Thyroid gland (tissue), 4 donors: ENCODE data around the gene MARVELD3. TPM values are rescaled to one million over a fixed set of nuclear protein-coding genes. Genes with fewer than 3 reads are reported as not detected.
"Not testable (repeated sequence)": the region's sequence is repeated elsewhere in the genome, so short reads cannot be mapped to it uniquely, and the experiment has no call there.

Source experiments
- DNase-seq, 2 donors: peaks; one replicate each; pipeline ENCODE4 v3.0.0-alpha.2; 2019
- H3K27ac ChIP-seq, 3 donors: fragments of 200-600 bp; sonication (generic); 1 replicate in 2 of 3; 2 replicates in 1 of 3; pipeline ENCODE4 v1.5.1; 2016 to 2019; ENCODE audit warnings: mild to moderate bottlenecking in 1 of 3, moderate library complexity in 1 of 3
- H3K27me3 ChIP-seq: fragments of 200-600 bp; sonication (generic); one replicate; pipeline ENCODE4 v1.5.1; 2019
- H3K36me3 ChIP-seq, 2 donors: fragments of 200-600 bp; sonication (generic); one replicate each; pipeline ENCODE4 v1.5.1; 2016 to 2019
- H3K4me1 ChIP-seq, 2 donors: fragments of 200-600 bp; sonication (generic); one replicate each; pipeline ENCODE4 v1.5.1; 2017 to 2019
- H3K4me3 ChIP-seq, 3 donors: fragments of 200-600 bp; sonication (generic); replicated peaks in 1 of 3; 1 replicate in 2 of 3; 2 replicates in 1 of 3; pipeline ENCODE4 v1.5.1; 2016; ENCODE audit warnings: mild to moderate bottlenecking in 1 of 3
- H3K9me3 ChIP-seq: fragments of 200-600 bp; sonication (generic); one replicate; pipeline ENCODE4 v1.5.1; 2017
- POLR2A ChIP-seq, 2 donors: fragments of 450-650 bp; IDR thresholded peaks; one replicate each; pipeline ENCODE4 v1.6.1; 2017; ENCODE audit warnings: antibody characterized with exemption in 2 of 2, mild to moderate bottlenecking in 2 of 2, moderate library complexity in 1 of 2
- WGBS, 2 donors: methylation state at CpG; one replicate each; pipeline ENCODE4 v1.1.5; 2017; 5-methylcytosine and 5-hydroxymethylcytosine counted together
- intact Hi-C: fragments of 100-400 bp; cut with DNase I; formaldehyde crosslinking; loops from one replicate; pipeline ENCODE4 v1.15.1; 2023
- total RNA-seq, 4 donors: library from RNA; depleted of rRNA; stranded (reverse); fragments of >200 nt; gene quantifications; one replicate each; pipeline ENCODE4 v1.2.3, GENCODE V29; 2016
- TF ChIP-seq, protein P1 (sequence below), 6 experiments: fragments of 200-600 bp in 3 of 6; fragments of 450-650 bp in 3 of 6; sonication (generic) in 3 of 6; IDR thresholded peaks; one replicate each; pipeline ENCODE4 v1.5.1; 2016 to 2019; ENCODE audit warnings: antibody characterized with exemption in 6 of 6, mild to moderate bottlenecking in 2 of 6, inconsistent platforms in 1 of 6, moderate library complexity in 1 of 6

Gene MARVELD3
- total RNA-seq, 4 donors from 2014 or later = 7.7 to 11.5 (median 9.9) TPM

DNA sequence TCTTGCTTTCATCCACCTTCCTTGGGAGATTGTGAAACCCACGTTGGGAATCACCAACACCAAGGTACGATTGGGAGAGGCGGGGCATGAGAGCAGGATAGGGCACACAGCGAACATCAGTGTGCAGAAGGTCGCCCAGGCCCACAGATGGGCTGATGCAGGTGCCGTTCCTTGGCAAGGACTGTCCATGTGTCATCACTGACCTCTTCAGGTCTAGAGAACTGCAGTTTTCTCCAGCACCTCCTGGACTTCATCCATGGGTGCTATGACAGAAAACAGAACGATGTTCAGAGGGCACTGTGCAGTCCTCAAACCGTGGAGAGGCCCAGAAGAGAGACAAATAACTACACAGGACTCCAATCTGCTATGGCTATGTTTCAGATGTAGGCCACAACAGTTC, 25.2 kb upstream of the MARVELD3 start:
- no peaks in the 10 kb centered on the region for H3K27me3 ChIP-seq
- H3K36me3 ChIP-seq = no peaks in the 10 kb centered on the region
- 75 to 84% methylated on average over 8 of the region's 8 CpGs for WGBS, 2 donors
- intact Hi-C loops = no loop called here
- H3K4me3 ChIP-seq = no peak overlapping the region
- H3K27ac ChIP-seq = no peak overlapping the region
- no peaks in the 10 kb centered on the region for H3K4me1 ChIP-seq
- TF ChIP-seq, protein P1, sequence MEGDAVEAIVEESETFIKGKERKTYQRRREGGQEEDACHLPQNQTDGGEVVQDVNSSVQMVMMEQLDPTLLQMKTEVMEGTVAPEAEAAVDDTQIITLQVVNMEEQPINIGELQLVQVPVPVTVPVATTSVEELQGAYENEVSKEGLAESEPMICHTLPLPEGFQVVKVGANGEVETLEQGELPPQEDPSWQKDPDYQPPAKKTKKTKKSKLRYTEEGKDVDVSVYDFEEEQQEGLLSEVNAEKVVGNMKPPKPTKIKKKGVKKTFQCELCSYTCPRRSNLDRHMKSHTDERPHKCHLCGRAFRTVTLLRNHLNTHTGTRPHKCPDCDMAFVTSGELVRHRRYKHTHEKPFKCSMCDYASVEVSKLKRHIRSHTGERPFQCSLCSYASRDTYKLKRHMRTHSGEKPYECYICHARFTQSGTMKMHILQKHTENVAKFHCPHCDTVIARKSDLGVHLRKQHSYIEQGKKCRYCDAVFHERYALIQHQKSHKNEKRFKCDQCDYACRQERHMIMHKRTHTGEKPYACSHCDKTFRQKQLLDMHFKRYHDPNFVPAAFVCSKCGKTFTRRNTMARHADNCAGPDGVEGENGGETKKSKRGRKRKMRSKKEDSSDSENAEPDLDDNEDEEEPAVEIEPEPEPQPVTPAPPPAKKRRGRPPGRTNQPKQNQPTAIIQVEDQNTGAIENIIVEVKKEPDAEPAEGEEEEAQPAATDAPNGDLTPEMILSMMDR (IDR thresholded peaks at IDR 0.05) = no peak
- TF ChIP-seq POLR2A (IDR thresholded peaks at IDR 0.05) = no peak
- H3K9me3 ChIP-seq = no peaks in the 10 kb centered on the region
- DNase-seq = no peak

DNA sequence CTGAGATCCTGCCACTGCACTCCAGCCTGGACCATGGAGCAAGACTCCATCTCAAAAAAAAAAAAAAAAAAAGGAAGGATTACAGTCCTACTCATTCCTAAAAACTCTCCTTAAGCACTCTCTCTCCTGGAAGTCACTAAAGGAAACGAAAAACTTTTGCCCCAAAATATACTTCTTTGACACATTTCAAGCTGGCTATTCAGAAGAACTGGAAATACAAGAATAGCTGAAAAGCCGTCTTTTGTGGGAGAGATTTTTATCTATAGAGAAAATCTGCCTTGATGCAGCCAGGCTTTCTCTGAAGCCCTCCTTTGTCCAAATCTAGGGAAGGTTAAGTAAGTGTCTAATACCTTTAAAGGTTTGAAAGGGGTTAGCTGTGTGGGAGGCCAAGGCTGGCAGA, 16.9 kb upstream of the MARVELD3 start:
- WGBS, 2 donors = 46 to 48% methylated on average over 2 of the region's 2 CpGs
- TF ChIP-seq POLR2A (IDR thresholded peaks at IDR 0.05) = no peak
- TF ChIP-seq, protein P1 (IDR thresholded peaks at IDR 0.05) = no peak
- Histone ChIP-seq H3K9me3 (no peaks in the 10 kb centered on the region), H3K4me1 (peaks cover 0 to 6% of the 10 kb centered on the region in 2 donors), H3K27me3 (no peaks in the 10 kb centered on the region), H3K27ac (no peak overlapping the region), H3K4me3 (no peak overlapping the region), H3K36me3 (no peaks in the 10 kb centered on the region)
- intact Hi-C loops = no loop called here
- no peak for DNase-seq

DNA sequence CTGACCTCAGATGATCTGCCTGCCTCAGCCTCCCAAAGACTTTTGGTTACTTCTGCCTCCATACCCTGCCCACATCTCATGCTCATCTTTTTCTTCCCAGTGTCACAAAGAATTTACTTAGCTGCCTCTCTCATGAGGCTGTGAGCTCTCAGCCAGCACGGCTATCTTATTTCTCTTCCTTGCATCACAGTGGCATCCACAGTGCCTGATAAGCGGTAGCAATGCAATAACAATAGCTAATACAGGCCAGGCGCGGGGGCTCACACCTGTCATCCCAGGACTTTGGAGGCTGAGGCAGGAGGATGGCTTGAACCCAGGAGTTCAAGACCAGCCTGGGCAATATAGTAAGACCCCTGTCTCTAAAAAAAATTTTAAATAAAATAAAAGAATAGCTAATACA, 15.5 kb upstream of the MARVELD3 start:
- 77 to 85% methylated on average over 4 of the region's 4 CpGs for WGBS, 2 donors
- no peaks in the 10 kb centered on the region for H3K27me3 ChIP-seq
- H3K4me1 ChIP-seq = peaks cover 0 to 6% of the 10 kb centered on the region in 2 donors
- intact Hi-C loops = loop anchor here (2.0 kb wide), 1 partner anchor 198 kb away; no protein-coding TSS in a partner anchor
- no peak overlapping the region for H3K27ac ChIP-seq
- H3K4me3 ChIP-seq = no peak overlapping the region
- no peaks in the 10 kb centered on the region for H3K36me3 ChIP-seq
- DNase-seq = no peak
- no peaks in the 10 kb centered on the region for H3K9me3 ChIP-seq
- TF ChIP-seq, protein P1 (IDR thresholded peaks at IDR 0.05) = no peak
- no peak for TF ChIP-seq POLR2A (IDR thresholded peaks at IDR 0.05)

DNA sequence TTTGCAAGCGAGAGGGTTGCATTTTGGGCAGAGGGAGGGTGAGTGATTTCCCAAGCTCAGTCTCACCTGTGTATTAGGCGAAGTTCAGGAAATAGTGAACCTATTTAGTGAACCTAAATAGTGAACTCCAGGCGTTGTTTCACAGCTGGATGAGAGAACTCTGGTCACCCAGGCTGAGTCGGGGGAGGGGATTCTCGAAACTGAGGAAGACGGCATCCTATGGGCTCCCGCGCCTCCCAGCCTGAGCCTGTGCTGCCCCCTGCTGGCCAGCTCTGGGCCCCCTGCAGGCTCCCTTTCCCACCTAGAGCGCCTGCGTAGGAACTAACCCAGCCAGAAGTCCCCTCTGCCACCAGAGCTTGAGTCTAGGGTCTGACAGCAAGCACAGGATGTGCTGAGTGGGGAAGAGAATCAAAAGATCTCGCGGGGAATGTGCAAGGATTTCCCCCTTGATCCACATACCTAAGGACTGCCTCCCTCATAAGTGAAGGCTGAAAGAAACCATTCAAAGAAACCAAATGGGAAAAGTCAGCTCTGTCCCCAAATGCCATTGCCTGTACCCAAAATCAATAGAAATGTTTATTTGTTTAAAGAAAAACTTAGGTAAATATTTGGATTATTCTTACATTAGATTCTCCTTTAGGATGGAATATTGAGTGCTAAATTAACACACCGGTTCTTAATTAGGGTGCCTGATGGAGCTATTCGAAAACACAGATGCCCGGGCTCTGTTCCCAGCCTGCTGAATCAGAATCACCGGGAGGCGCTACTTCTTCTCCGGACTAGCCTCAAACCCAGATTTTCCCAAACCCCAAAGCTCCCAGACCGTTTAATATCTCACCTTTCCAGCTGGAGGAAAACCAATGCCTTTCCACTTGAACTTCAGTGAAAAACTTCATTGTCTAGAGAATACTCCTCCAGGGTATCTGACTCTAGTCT, 14.8 kb upstream of the MARVELD3 start:
- TF ChIP-seq POLR2A (IDR thresholded peaks at IDR 0.05) = no peak
- TF ChIP-seq, protein P1 (IDR thresholded peaks at IDR 0.05) = peak; percentile 78 to 93 (median 86)
- Histone ChIP-seq H3K27me3 (no peaks in the 10 kb centered on the region), H3K36me3 (no peaks in the 10 kb centered on the region), H3K4me3 (no peak overlapping the region), H3K4me1 (peaks cover 0 to 6% of the 10 kb centered on the region in 2 donors), H3K27ac (no peak overlapping the region), H3K9me3 (no peaks in the 10 kb centered on the region)
- intact Hi-C loops = loop anchor here (2.0 kb wide), 1 partner anchor 198 kb away; no protein-coding TSS in a partner anchor
- peak; percentile 75 to 76 for DNase-seq
- WGBS, 2 donors = 14 to 16% methylated on average over 18 to 19 of the region's 19 CpGs

DNA sequence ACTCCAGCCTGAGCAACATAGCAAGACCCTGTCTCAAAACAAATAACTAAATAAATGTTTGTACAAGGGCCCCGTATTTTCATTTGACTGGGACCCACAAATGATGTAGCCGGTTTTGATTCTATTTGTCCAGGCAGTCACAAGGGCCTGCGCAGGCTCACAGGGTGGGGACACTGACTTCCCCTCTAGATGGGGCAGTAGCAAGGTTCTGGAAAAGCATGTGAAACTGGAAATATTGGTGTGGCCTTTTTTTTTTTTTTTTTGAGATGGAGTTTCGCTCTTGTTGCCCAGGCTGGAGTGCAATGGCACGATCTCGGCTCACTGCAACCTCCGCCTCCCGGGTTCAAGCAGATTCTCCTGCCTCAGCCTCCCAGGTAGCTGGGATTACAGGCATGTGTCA, 11.0 kb upstream of the MARVELD3 start:
- H3K4me3 ChIP-seq, intact Hi-C loops, DNase-seq, H3K27ac ChIP-seq, H3K36me3 ChIP-seq, H3K9me3 ChIP-seq, H3K4me1 ChIP-seq, H3K27me3 ChIP-seq: not testable (repeated sequence)
- WGBS, 2 donors = 85 to 89% methylated on average over 8 of the region's 8 CpGs
